OCI-LY7 (cell line): ENCODE measurements around the gene UFC1. TPM values are rescaled to one million over a fixed set of nuclear protein-coding genes. Genes with fewer than 3 reads are reported as not detected.

Source experiments
- BruUV-seq: library from RNA; stranded (reverse); fragments of 400-500 nt; replicated peaks from 2 replicates; lab custom pipeline; 2021; lab: Mats Ljungman, UMichigan
- CTCF ChIA-PET: fragments of 300-600 bp; sonication (Branson Sonifier 250); formaldehyde crosslinking; loops from one replicate; lab custom pipeline; 2022; ENCODE audit warnings: antibody characterized with exemption; ENCODE audit not compliant: unreplicated experiment; lab: Charles Lee
- POLR2A ChIA-PET: fragments of 300-600 bp; sonication (Branson Sonifier 250); formaldehyde crosslinking; loops from one replicate; lab custom pipeline; 2022; ENCODE audit warnings: antibody characterized with exemption; lab: Charles Lee
- DNase-seq: peaks from one replicate; pipeline ENCODE4 v3.0.0-alpha.2; 2015; ENCODE audit warnings: low spot score
- H2AFZ ChIP-seq: fragments of 200-600 bp; sonication (generic), shearing (Covaris generic); 2 replicates; pipeline ENCODE4 v1.6.1; 2014; ENCODE audit warnings: mild to moderate bottlenecking, antibody characterized with exemption, low read length, moderate library complexity
- H3K27ac ChIP-seq: fragments of 200-600 bp; sonication (generic); 2 replicates; pipeline ENCODE4 v1.5.1; 2014; ENCODE audit warnings: mixed run types, low read depth, mild to moderate bottlenecking, moderate library complexity, low read length, inconsistent platforms; ENCODE audit not compliant: poor library complexity, severe bottlenecking
- H3K36me3 ChIP-seq: fragments of 200-600 bp; sonication (generic); 2 replicates; pipeline ENCODE4 v1.6.1; 2014; ENCODE audit warnings: mild to moderate bottlenecking, antibody characterized with exemption, low read length, moderate library complexity, mixed read lengths; ENCODE audit not compliant: insufficient read depth
- H3K4me1 ChIP-seq: fragments of 200-600 bp; sonication (generic); 2 replicates; pipeline ENCODE4 v1.5.1; 2014; ENCODE audit warnings: mild to moderate bottlenecking, low read length; ENCODE audit not compliant: insufficient read depth, poor library complexity, severe bottlenecking
- H3K4me2 ChIP-seq: fragments of 200-600 bp; sonication (generic); 2 replicates; pipeline ENCODE4 v1.6.1; 2014; ENCODE audit warnings: mild to moderate bottlenecking, low read length
- H3K4me3 ChIP-seq: fragments of 200-600 bp; sonication (generic); 2 replicates; pipeline ENCODE4 v1.5.1; 2014; ENCODE audit warnings: mild to moderate bottlenecking, low read depth, low read length; ENCODE audit not compliant: poor library complexity, severe bottlenecking
- H3K79me2 ChIP-seq: fragments of 200-600 bp; sonication (generic); 2 replicates; pipeline ENCODE4 v1.6.1; 2016; ENCODE audit warnings: low read depth, mild to moderate bottlenecking, low read length, moderate library complexity, mixed read lengths; ENCODE audit not compliant: insufficient read depth
- H3K9me2 ChIP-seq: fragments of 200-600 bp; sonication (generic); 2 replicates; pipeline ENCODE4 v1.6.1; 2016; ENCODE audit warnings: mild to moderate bottlenecking, low read length, mixed read lengths; ENCODE audit not compliant: insufficient read depth
- H3K9me3 ChIP-seq: fragments of 200-600 bp; sonication (generic); 2 replicates; pipeline ENCODE4 v1.6.1; 2014; ENCODE audit warnings: mild to moderate bottlenecking, mixed run types, low read length, mixed read lengths
- H4K20me1 ChIP-seq: fragments of 200-600 bp; sonication (generic); 2 replicates; pipeline ENCODE4 v1.6.1; 2014; ENCODE audit warnings: mild to moderate bottlenecking, antibody characterized with exemption, low read length, moderate library complexity, mixed read lengths; ENCODE audit not compliant: insufficient read depth
- CTCF ChIP-seq: fragments of 200-600 bp; sonication (generic); conservative IDR thresholded peaks from 2 replicates; pipeline ENCODE4 v1.5.1; 2014; ENCODE audit warnings: mild to moderate bottlenecking, antibody characterized with exemption, low read length, moderate library complexity, mixed read lengths
- EZH2phosphoT487 ChIP-seq: fragments of 200-600 bp; sonication (generic); IDR thresholded peaks from 2 replicates; pipeline ENCODE4 v1.6.1; 2018; ENCODE audit warnings: low read depth, borderline replicate concordance, mild to moderate bottlenecking, mixed run types, antibody characterized with exemption, low read length, moderate library complexity, mixed read lengths
- intact Hi-C: fragments of 100-400 bp; cut with micrococcal nuclease; formaldehyde crosslinking; loops from one replicate; pipeline ENCODE4 v1.10.0; 2022; ENCODE audit not compliant: unreplicated experiment
- total RNA-seq, 2 experiments: library from RNA; depleted of rRNA in 1 of 2; stranded (reverse); fragments of >200 nt in 1 of 2; shearing (Covaris generic) in 1 of 2; gene quantifications; 2 replicates each; pipeline ENCODE4 v1.2.3, GENCODE V29; 2014 to 2022

UFC1 gene
- total RNA-seq, 2 experiments from 2014 or later = 61.2 to 80.9 TPM

- intact Hi-C loops = no loop called here
- Histone ChIP-seq H3K79me2 (peaks cover 4% of the 10 kb centered on the region; the same call in 1 of the 2 replicates), H4K20me1 (no peaks in the 10 kb centered on the region), H3K4me1 (peaks cover 52% of the 10 kb centered on the region), H3K4me2 (no peak within 1 kb of the TSS), H3K27ac (no peak within 1 kb of the TSS), H2AFZ (no peak within 1 kb of the TSS), H3K36me3 (peaks cover 5% of the 10 kb centered on the region), H3K9me2 (no peaks in the 10 kb centered on the region), H3K9me3 (no peaks in the 10 kb centered on the region), H3K4me3 (no peak within 1 kb of the TSS)
- BruUV-seq = no TSS peak
- CTCF ChIA-PET = no interaction called here
- POLR2A ChIA-PET = interaction anchor here (0.6 kb wide), 1 partner anchor 44 kb away, joined by 3 read pairs; no protein-coding TSS in a partner anchor
- no peak for DNase-seq
- no peak for TF ChIP-seq EZH2phosphoT487
- TF ChIP-seq CTCF = no peak
These were observed 45.2 kb downstream of the UFC1 start, which contains the start of gene ADAMTS4 for GRCh38 chr1:161198897-161199431. TSS of gene ADAMTS4 (minus strand) at chr1:161199054. CDS start at chr1:161198627, 427 bp downstream.

GRCh38 chr1:161199506-161200139 lies 45.8 kb downstream of the UFC1 start:
- H2AFZ ChIP-seq = no peak overlapping the region; the same call in 1 of the 2 replicates
- CTCF ChIA-PET = no interaction called here
- intact Hi-C loops = no loop called here

More at GRCh38 chr1:161199506-161200139, 45.8 kb downstream of the UFC1 start:
- H3K4me3 ChIP-seq = no peak overlapping the region
- no peaks in the 10 kb centered on the region for H4K20me1 ChIP-seq
- H3K27ac ChIP-seq = no peak overlapping the region
- no TSS peak for BruUV-seq
- H3K79me2 ChIP-seq = peaks cover 4% of the 10 kb centered on the region; the same call in 1 of the 2 replicates
- DNase-seq = no peak
- H3K4me1 ChIP-seq = peaks cover 47% of the 10 kb centered on the region
- no peak for TF ChIP-seq EZH2phosphoT487
- TF ChIP-seq CTCF = no peak
- POLR2A ChIA-PET = no interaction called here
- no peak overlapping the region for H3K4me2 ChIP-seq
- peaks cover 11% of the 10 kb centered on the region for H3K36me3 ChIP-seq
- H3K9me3 ChIP-seq = no peaks in the 10 kb centered on the region
- H3K9me2 ChIP-seq = no peaks in the 10 kb centered on the region
